NB4 (cell line): Measurements from ENCODE around the gene PVR.
"Not testable (repeated sequence)": the region's sequence is repeated elsewhere in the genome, so short reads cannot be mapped to it uniquely, and the experiment has no call there.

Experiments used
- DNase-seq: peaks from one replicate; pipeline ENCODE4 v3.0.0; 2010; ENCODE audit warnings: low read depth
- H3K4me3 ChIP-seq: one replicate; pipeline ENCODE4 v1.5.1; 2011; ENCODE audit warnings: mild to moderate bottlenecking, low read depth, low read length, moderate library complexity
- MAX ChIP-seq: IDR thresholded peaks from 2 replicates; pipeline ENCODE4 v1.6.1; 2011; ENCODE audit warnings: low read depth, low read length
- MYC ChIP-seq: IDR thresholded peaks from 2 replicates; pipeline ENCODE4 v1.6.1; 2011; ENCODE audit warnings: low read depth, low read length
- POLR2A ChIP-seq: IDR thresholded peaks from 2 replicates; pipeline ENCODE4 v1.6.1; 2011; ENCODE audit warnings: mild to moderate bottlenecking; ENCODE audit not compliant: insufficient read length; ENCODE audit errors: extremely low read depth
- TF ChIP-seq, protein P1 (sequence below): IDR thresholded peaks from one replicate; pipeline ENCODE4 v1.5.1; 2012; ENCODE audit warnings: low read depth, low read length

The PVR gene

GRCh38 chr19:44706506-44707236 is 63.0 kb downstream of the PVR start:
- TF ChIP-seq POLR2A: no peak
- TF ChIP-seq, protein P1, sequence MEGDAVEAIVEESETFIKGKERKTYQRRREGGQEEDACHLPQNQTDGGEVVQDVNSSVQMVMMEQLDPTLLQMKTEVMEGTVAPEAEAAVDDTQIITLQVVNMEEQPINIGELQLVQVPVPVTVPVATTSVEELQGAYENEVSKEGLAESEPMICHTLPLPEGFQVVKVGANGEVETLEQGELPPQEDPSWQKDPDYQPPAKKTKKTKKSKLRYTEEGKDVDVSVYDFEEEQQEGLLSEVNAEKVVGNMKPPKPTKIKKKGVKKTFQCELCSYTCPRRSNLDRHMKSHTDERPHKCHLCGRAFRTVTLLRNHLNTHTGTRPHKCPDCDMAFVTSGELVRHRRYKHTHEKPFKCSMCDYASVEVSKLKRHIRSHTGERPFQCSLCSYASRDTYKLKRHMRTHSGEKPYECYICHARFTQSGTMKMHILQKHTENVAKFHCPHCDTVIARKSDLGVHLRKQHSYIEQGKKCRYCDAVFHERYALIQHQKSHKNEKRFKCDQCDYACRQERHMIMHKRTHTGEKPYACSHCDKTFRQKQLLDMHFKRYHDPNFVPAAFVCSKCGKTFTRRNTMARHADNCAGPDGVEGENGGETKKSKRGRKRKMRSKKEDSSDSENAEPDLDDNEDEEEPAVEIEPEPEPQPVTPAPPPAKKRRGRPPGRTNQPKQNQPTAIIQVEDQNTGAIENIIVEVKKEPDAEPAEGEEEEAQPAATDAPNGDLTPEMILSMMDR: no peak
- TF ChIP-seq MAX: no peak
- no peak for TF ChIP-seq MYC
- DNase-seq: no peak
- H3K4me3 ChIP-seq: no peak overlapping the region

DNA sequence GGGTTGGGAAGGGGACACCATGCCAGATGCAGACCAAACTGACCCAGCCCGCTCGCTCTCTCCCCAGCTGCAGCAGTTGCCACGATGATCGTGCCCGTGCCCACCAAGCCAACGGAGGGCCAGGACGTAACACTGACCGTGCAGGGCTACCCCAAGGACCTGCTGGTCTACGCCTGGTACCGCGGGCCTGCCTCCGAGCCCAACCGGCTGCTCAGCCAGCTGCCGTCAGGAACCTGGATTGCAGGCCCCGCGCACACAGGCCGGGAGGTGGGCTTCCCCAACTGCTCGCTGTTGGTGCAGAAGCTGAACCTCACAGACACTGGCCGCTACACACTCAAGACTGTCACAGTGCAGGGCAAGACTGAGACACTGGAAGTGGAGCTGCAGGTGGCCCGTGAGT is 64.1 kb downstream of the PVR start:
- TF ChIP-seq MYC (no peak), MAX (no peak), POLR2A (no peak)
- TF ChIP-seq, protein P1: no peak
- DNase-seq: no peak

GRCh38 chr19:44708940-44709339 is 65.2 kb downstream of the PVR start:
- DNase-seq: no peak
- H3K4me3 ChIP-seq: no peak overlapping the region
- TF ChIP-seq, protein P1: no peak
- TF ChIP-seq MYC (no peak), POLR2A (no peak), MAX (no peak)

More for the DNA sequence above, 64.1 kb downstream of the PVR start:
- H3K4me3 ChIP-seq: no peak overlapping the region

DNA sequence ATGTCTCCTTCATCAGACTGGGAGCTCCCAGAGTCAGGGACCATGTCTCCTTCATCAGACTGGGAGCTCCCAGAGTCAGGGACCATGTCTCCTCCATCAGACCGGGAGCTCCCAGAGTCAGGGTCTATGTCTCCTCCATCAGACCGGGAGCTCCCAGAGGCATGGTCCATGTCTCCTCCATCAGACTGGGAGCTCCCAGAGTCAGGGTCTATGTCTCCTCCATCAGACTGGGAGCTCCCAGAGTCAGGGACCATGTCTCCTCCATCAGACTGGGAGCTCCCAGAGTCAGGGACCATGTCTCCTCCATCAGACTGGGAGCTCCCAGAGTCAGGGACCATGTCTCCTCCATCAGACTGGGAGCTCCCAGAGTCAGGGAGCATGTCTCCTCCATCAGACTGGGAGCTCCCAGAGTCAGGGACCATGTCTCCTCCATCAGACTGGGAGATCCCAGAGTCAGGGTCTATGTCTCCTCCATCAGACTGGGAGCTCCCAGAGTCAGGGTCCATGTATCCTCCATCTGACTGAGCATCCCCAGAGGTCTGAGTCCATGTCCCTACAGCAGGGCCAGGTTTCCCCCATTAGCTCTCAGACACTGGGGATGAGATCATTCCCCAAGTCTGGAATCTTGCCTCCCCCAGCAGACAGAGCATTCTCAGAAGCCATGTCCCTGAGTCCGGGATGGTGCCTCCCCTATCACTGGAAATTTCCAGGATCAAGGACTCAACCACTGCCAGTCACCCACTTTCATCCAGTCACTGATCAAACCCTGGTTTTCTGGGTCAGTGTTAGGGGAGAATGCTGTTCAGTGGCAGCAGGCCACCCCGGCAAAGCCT is 65.9 kb downstream of the PVR start:
- not testable (repeated sequence) for DNase-seq

DNA sequence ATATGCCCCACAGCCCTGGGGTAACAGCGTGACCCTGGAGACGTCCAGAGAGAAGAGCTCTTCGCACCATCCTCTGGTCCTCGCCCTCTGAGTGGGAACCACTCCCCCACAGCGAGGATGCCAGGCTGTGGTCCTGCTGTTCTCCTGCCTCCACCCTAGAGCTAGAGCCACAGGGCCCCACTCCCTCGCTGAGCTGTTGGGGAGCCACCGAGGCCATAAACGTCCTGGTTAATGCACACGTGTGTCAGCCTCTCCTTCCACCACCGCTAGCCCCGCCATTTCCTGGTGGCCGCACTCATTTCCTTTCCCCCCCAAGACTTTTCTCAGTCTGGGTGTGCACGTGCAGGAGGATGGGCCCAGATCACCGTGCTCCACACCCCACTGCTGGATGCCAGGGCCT is 66.8 kb downstream of the PVR start:
- TF ChIP-seq, protein P1: no peak
- no peak for TF ChIP-seq POLR2A
- no peak for TF ChIP-seq MYC
- TF ChIP-seq MAX: no peak
- H3K4me3 ChIP-seq: no peak overlapping the region
- no peak for DNase-seq

More for the DNA sequence above, 65.9 kb downstream of the PVR start:
- not testable (repeated sequence) for H3K4me3 ChIP-seq

GRCh38 chr19:44712864-44713515 is 69.3 kb downstream of the PVR start:
- peak; percentile 61 for DNase-seq
- TF ChIP-seq, protein P1: no peak
- TF ChIP-seq MYC (no peak), POLR2A (no peak), MAX (peak; percentile 51)

More at GRCh38 chr19:44712864-44713515, 69.3 kb downstream of the PVR start:
- H3K4me3 ChIP-seq: no peak overlapping the region
